Activated naive CD4-positive, alpha-beta T cell treated with anti-CD3 and anti-CD28 coated beads, Interleukin-2, amount 10 ng/mL, durations not matched to agents 7 days and 5 days (primary cell): ENCODE measurements around the gene TSPAN2.
A peak's percentile ranks its signal among the peaks of the same experiment; 100 is the strongest.

Experiments used
- CTCF ChIA-PET: fragments of 350-600 bp; sonication (Branson Sonifier 250); formaldehyde crosslinking; loops from one replicate; lab custom pipeline; 2021; ENCODE audit warnings: antibody characterized with exemption; lab: Charles Lee
- DNase-seq: peaks from one replicate; pipeline ENCODE4 v3.0.0-alpha.2; 2020
- H3K27ac Mint-ChIP-seq: one replicate; pipeline ENCODE4 v1.8.0; 2021; ENCODE audit warnings: mild to moderate bottlenecking, moderate library complexity, mixed read lengths
- H3K27me3 Mint-ChIP-seq: one replicate; pipeline ENCODE4 v1.8.0; 2021; ENCODE audit warnings: mild to moderate bottlenecking, mixed read lengths
- H3K36me3 Mint-ChIP-seq: one replicate; pipeline ENCODE4 v1.8.0; 2021; ENCODE audit warnings: mixed read lengths
- H3K4me1 Mint-ChIP-seq: one replicate; pipeline ENCODE4 v1.8.0; 2021; ENCODE audit warnings: mixed read lengths
- H3K4me3 Mint-ChIP-seq: one replicate; pipeline ENCODE4 v1.8.0; 2021; ENCODE audit warnings: mild to moderate bottlenecking, moderate library complexity, mixed read lengths
- H3K9me3 Mint-ChIP-seq: one replicate; pipeline ENCODE4 v1.8.0; 2021; ENCODE audit warnings: mixed read lengths

The TSPAN2 gene

DNA sequence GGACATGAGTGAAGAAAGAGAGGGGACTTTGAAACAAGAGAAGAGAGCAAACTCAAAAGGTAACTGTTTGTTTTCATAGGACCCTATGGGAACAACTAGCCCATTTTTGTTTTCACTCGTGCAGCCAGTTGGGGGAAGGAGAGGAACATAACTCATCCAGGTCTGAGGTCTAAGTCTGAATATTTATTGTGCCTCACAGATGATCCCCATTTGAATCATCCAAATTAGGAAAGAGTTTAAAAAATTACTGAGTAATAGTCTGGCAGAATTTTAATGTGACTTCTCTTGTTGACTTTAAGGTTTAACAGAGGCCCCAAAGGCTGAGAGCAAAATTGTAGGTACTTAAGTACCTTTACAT lies 10.4 kb upstream of the TSPAN2 start:
- DNase-seq = no peak
- CTCF ChIA-PET = interaction anchor here (0.8 to 2.4 kb wide), 5 partner anchors 13 to 47 kb away, joined by 3 to 10 read pairs (median 4); no protein-coding TSS in a partner anchor
- peak overlapping the region; percentile 94 for H3K27ac Mint-ChIP-seq
- no peaks in the 10 kb centered on the region for H3K36me3 Mint-ChIP-seq
- peak overlapping the region; percentile 72 for H3K4me3 Mint-ChIP-seq
- peaks cover 24% of the 10 kb centered on the region for H3K27me3 Mint-ChIP-seq
- no peaks in the 10 kb centered on the region for H3K9me3 Mint-ChIP-seq
- H3K4me1 Mint-ChIP-seq = peaks cover 35% of the 10 kb centered on the region

DNA sequence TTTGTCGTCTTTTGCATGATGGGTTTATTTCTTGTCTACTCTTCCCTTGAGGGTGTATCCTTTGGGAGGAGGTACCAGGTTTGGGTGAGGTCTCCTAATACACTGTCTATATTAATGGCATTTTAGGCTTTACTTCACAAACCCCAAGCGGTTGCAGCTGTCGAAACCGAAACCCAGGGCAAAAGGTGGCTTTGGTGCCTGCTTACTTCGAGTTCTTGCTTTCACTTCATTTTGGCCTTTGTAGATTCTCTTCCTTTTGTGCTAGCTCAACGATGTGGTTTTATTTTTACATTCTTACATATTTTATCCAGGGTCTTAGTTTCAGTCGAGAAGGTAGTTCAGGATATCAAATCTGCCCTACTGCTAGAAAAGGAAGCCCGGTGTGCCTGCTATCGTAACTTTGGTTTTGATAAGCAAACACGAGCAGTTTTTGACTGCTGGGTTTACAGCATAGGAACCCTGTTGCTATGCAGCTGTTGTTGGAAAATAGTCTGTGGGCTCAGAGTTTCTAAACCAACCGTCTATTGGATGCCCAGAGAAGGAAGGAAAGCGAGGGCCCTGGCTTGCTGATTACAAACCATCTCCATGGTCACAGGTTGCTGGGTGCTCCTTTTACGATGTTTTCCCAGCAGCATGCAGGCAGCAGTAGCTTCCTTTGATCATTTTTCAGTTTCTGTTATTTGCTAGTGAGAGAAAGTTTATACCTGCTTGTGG lies 9.8 kb upstream of the TSPAN2 start:
- CTCF ChIA-PET = interaction anchor here (0.8 to 2.4 kb wide), 5 partner anchors 13 to 46 kb away, joined by 3 to 10 read pairs (median 4); no protein-coding TSS in a partner anchor

DNA sequence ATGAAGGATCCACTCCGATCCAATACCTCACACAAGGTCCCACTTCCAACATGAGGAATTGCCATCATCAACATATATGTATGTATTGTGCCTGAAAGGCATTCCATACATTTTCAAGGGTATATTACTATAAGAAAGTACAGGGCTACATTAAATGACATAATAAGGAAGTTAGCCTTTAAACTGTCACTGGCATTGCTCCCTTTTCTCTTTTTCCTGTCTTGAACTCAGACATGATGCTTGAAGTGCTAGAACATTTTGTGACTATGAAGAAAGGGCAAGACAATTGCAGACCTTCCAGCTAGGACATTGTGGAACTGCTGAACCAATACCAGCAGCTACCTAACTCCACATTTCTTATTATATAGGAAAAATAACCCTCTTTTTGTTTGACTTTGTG lies 2.9 kb upstream of the TSPAN2 start:
- H3K27me3 Mint-ChIP-seq = peaks cover 37% of the 10 kb centered on the region
- CTCF ChIA-PET = interaction anchor here (1.7 kb wide), 1 partner anchor 20 kb away, joined by 3 read pairs; no protein-coding TSS in a partner anchor
- peaks cover 19% of the 10 kb centered on the region for H3K4me1 Mint-ChIP-seq
- DNase-seq = no peak
- peaks cover 7% of the 10 kb centered on the region for H3K9me3 Mint-ChIP-seq
- no peak overlapping the region for H3K27ac Mint-ChIP-seq
- H3K4me3 Mint-ChIP-seq = no peak overlapping the region
- H3K36me3 Mint-ChIP-seq = no peaks in the 10 kb centered on the region

More for the DNA sequence above, 9.8 kb upstream of the TSPAN2 start:
- Mint-ChIP-seq H3K27me3 (peaks cover 24% of the 10 kb centered on the region), H3K9me3 (no peaks in the 10 kb centered on the region), H3K4me1 (peaks cover 35% of the 10 kb centered on the region), H3K27ac (peak overlapping the region; percentile 94), H3K36me3 (no peaks in the 10 kb centered on the region), H3K4me3 (peak overlapping the region; percentile 72)
- DNase-seq = peak; percentile 84

DNA sequence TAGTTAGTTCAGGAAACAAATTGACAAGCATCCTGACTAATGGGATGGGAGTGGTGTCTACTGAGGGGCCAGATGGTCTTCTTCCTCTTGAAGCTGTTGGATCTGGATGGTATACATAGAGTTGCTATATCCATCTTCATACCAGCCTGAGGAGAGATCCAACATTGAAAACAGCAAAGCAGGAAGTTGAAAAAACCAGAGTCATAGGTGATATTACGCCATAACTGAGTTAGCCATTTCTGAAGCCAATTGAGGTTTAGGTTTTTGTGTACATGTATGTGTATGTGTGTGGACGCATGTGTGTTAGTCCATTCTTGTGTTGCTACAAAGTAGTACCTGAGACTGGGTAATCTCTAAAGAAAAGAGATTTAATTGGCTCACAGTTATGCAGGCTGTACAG lies 2.3 kb upstream of the TSPAN2 start:
- peaks cover 19% of the 10 kb centered on the region for H3K4me1 Mint-ChIP-seq
- no peak overlapping the region for H3K27ac Mint-ChIP-seq
- H3K36me3 Mint-ChIP-seq = no peaks in the 10 kb centered on the region
- CTCF ChIA-PET = interaction anchor here (0.7 to 1.7 kb wide), 2 partner anchors 20 to 752 kb away, joined by 3 read pairs; no protein-coding TSS in a partner anchor
- no peak overlapping the region for H3K4me3 Mint-ChIP-seq
- DNase-seq = no peak
- peaks cover 39% of the 10 kb centered on the region for H3K27me3 Mint-ChIP-seq
- H3K9me3 Mint-ChIP-seq = peaks cover 7% of the 10 kb centered on the region

DNA sequence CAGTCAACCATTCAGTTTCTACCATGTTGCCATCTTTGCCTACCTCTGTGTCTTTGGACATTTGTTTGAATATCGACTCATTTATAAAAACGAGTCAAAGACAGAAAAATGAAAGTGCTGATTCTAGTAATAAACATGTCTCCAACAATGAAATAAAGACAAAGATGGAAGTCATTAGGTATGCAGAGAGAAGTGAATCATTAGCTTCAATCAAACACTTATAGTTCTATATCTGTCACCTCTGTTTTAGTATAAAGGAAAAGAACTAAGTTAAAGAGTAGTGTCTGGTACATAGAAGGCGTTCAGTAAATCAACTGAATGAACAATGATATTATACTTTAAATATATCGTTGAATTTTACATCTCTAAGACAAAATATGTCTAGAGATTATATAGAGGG lies 1.7 kb upstream of the TSPAN2 start:
- Mint-ChIP-seq H3K4me3 (no peak overlapping the region), H3K4me1 (peaks cover 19% of the 10 kb centered on the region), H3K9me3 (peaks cover 7% of the 10 kb centered on the region), H3K36me3 (no peaks in the 10 kb centered on the region), H3K27me3 (peaks cover 41% of the 10 kb centered on the region), H3K27ac (no peak overlapping the region)
- CTCF ChIA-PET = interaction anchor here (0.7 to 1.7 kb wide), 2 partner anchors 21 to 751 kb away, joined by 3 read pairs; no protein-coding TSS in a partner anchor
- DNase-seq = no peak

DNA sequence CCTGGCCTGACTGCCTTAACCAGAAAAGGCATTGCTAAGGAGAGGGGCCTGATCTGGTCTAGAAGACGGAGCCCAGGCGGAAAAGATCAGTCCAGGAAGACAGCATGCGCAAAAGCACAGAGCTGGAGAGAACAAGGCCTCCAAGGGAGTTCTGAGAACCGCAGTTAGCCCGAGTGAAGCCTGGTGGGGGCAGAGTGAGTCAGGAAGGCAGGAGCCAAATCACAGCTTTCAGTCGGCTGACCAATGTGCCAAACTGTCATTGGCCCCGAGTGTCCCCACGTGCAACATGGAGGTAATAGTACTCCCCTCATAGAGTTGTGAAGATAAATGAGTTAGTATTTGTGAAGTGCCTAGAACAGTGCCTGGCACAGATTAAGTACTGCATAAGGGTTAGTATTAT lies 1.2 kb upstream of the TSPAN2 start:
- Mint-ChIP-seq H3K27ac (no peak overlapping the region), H3K4me3 (no peak overlapping the region), H3K27me3 (peaks cover 39% of the 10 kb centered on the region), H3K9me3 (peaks cover 7% of the 10 kb centered on the region), H3K4me1 (peaks cover 19% of the 10 kb centered on the region), H3K36me3 (no peaks in the 10 kb centered on the region)
- no peak for DNase-seq
- CTCF ChIA-PET = interaction anchor here (0.7 kb wide), 1 partner anchor 751 kb away, joined by 3 read pairs; no protein-coding TSS in a partner anchor

DNA sequence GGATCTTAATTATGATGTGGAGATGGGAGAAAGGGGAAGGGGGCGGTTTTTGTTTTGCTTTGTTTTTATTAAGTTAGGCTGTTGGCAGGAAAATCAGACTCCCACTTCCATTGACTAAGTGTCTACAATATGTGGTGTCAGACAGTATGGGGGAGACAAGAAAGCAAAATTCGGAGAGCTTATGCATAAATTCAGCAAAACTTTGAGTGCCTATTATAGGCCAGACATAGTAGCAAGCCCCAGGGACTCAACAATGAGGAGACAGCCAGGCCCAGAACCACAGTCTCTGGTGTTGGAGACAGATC lies 835 bp upstream of the TSPAN2 start:
- CTCF ChIA-PET = no interaction called here
- Mint-ChIP-seq H3K27ac (no peak overlapping the region), H3K27me3 (peaks cover 37% of the 10 kb centered on the region), H3K36me3 (no peaks in the 10 kb centered on the region), H3K4me3 (no peak overlapping the region), H3K4me1 (peaks cover 19% of the 10 kb centered on the region), H3K9me3 (peaks cover 7% of the 10 kb centered on the region)
- DNase-seq = no peak

DNA sequence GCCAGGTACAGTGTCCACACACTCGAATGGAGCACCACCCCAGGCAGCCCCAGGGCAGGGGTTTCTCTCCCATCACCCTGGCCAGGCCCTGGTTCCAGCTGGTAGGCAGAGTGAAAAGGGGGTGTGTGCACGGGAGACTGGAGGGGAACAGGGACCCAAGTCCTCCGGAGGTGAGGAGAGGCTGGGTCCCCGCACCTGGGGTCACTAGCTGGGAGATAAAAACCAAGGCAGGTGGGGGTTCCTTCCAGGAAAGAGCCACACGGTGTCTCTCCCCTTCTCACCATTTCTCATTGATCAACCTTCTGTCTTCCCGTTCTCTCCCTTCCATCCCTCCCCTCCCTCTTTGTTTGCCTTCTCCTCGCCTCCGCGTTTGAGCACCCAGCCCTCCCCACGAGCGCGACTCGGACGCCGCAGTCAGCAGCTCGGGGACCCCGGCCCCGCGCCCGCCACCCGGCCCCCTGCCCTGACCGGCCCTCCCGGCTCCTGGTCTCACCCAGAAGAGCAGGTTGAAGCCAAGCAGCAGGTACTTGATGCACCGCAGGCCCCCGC lies 358 bp downstream of the TSPAN2 start:
- no peak overlapping the region for H3K27ac Mint-ChIP-seq
- no peaks in the 10 kb centered on the region for H3K36me3 Mint-ChIP-seq
- peaks cover 19% of the 10 kb centered on the region for H3K4me1 Mint-ChIP-seq
- DNase-seq = no peak
- CTCF ChIA-PET = interaction anchor here (2.1 kb wide), 1 partner anchor 36 kb away, joined by 5 read pairs; no protein-coding TSS in a partner anchor
- peaks cover 42% of the 10 kb centered on the region for H3K27me3 Mint-ChIP-seq
- peak overlapping the region; percentile 65 for H3K4me3 Mint-ChIP-seq
- peaks cover 7% of the 10 kb centered on the region for H3K9me3 Mint-ChIP-seq

DNA sequence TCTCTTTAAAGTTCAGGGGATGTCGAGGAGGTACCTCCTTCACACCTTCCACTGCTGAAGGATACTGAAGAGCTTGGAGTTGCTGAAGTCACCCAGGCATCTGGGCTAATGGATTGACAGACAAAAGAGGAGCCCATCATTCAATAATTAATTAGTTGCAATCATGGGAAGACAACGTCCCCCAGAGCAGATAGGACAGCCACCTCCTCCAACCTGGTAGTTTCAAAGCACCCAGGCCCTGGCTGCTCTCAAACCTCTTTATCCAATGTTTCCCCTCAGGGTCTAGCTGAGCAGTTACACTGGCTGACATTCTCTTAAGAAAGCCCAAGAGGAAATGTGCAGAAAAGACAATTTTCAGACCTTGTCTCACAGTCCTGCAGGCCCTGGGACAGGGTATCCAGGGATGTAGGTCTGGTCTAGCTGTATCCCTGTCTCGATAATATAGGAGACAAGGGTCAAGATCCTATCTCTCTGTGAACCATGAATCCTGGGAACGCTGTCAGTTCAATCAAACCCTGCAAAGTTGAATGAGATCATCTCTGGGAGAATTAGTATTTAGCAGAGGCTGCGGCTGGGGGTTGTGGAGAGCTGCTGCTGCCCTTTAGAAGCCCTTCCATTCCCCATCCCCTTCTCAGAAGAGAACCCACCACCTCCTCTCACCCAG lies 1.1 kb downstream of the TSPAN2 start:
- Mint-ChIP-seq H3K4me3 (peak overlapping the region; percentile 59), H3K9me3 (peaks cover 7% of the 10 kb centered on the region), H3K36me3 (no peaks in the 10 kb centered on the region), H3K27ac (no peak overlapping the region), H3K4me1 (peaks cover 19% of the 10 kb centered on the region), H3K27me3 (peaks cover 42% of the 10 kb centered on the region)
- CTCF ChIA-PET = interaction anchor here (1.0 to 2.1 kb wide), 2 partner anchors 24 to 35 kb away, joined by 5 to 7 read pairs; no protein-coding TSS in a partner anchor
- no peak for DNase-seq

DNA sequence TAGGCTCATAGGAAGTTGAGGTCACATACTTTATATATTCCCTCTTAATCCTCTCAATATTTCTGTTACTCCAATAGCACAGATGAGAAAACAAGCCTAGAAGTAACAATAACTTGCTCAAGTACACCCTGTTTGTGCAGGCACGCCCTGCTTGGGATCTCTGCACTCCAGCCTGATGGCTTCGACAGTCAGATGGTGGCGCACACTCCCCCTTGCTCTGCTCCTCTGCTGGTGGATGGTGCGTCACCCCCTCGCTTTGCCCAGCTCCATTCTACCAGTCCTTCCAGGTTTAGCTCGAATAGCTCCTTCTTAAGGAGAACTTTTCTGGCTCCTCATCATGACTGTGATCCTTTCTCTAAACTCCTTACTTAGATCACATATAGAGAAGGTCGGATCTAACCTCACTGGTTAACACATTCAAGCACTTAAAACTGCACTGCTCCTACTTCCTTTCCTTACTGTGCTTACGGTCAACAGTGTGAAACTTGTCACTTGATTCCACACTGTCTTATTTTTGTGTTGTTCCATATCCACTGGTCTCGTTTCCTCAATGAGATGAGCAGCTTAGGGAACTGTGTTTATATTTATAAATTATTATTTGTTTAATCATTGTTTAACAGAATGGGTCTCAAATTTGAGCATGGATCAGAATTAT lies 3.0 kb downstream of the TSPAN2 start:
- Mint-ChIP-seq H3K27me3 (peaks cover 42% of the 10 kb centered on the region), H3K36me3 (no peaks in the 10 kb centered on the region), H3K27ac (no peak overlapping the region), H3K9me3 (peaks cover 1% of the 10 kb centered on the region), H3K4me3 (no peak overlapping the region), H3K4me1 (peaks cover 13% of the 10 kb centered on the region)
- DNase-seq = no peak
- CTCF ChIA-PET = interaction anchor here (1.1 kb wide), 1 partner anchor 31 kb away, joined by 3 read pairs; no protein-coding TSS in a partner anchor

DNA sequence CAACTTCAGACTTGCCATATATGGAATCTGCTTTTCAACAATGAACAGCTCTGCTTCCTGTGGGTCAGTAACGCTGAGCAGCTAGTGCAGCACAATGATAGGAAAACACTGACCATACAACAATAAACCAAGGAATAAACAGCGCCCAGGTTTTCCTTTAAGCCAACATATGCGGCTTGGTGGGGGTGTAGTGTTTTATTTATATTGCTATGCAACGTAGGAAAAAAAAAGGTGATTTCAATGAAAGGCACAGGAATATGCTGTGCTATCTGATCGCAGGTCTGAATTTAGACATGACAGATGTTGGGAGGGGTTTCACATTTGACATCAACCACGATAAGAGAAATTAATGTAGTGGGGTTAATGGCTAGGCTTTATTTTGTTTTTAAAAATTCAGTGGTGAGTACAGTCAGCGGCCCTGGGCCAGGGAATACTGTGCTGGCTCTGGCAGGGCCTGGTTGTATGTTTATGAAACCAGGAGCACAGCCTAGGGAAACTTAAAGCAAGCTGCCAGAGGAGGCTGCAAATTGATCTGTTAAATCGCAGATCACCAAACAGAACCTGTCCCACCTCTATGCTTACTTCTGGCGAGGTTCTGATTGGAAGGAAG lies 4.3 kb downstream of the TSPAN2 start:
- Mint-ChIP-seq H3K4me1 (peaks cover 11% of the 10 kb centered on the region), H3K36me3 (no peaks in the 10 kb centered on the region), H3K4me3 (no peak overlapping the region), H3K27me3 (peaks cover 40% of the 10 kb centered on the region), H3K27ac (no peak overlapping the region), H3K9me3 (no peaks in the 10 kb centered on the region)
- DNase-seq = no peak
- CTCF ChIA-PET = no interaction called here

DNA sequence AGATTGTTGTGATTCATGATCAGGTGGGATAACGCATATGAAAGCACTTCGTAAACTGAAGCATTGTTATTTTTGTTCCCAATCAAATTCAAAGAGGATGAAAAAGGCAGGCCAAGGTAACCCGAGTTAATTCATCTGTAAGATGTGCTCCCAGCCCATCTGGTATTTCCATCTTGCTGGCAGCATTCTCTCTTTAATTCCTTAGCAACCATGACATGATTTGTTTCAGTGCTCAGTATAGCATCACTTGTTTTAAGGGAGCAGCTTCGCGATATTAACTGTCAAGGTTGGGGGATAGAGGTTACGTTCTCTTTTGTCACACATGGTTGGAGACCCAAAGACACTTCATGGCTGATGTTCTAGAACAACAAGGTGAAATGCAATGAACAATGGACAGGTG lies 6.4 kb downstream of the TSPAN2 start:
- Mint-ChIP-seq H3K4me1 (no peaks in the 10 kb centered on the region), H3K9me3 (no peaks in the 10 kb centered on the region), H3K36me3 (no peaks in the 10 kb centered on the region), H3K4me3 (no peak overlapping the region), H3K27ac (no peak overlapping the region), H3K27me3 (peaks cover 27% of the 10 kb centered on the region)
- no peak for DNase-seq
- CTCF ChIA-PET = interaction anchor here (1.7 kb wide), 1 partner anchor 30 kb away, joined by 4 read pairs; no protein-coding TSS in a partner anchor

DNA sequence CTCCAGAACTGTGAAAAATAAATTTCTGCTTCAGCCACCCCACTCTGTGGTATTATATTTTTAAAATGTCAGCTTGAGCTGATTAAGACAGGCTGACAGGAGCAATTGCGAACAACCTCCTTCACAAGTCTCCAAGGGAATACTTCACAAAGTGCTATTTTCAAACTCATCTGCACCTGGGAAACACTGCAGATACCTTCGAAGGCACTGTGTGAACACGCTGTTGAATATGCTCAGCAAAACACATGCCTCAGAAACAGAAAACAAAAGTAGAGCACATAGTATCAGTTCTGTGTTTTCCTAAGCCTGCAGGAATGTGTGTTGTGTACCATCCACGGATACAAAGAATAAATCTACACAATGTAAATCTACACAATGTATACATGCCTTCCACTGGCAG lies 10.6 kb downstream of the TSPAN2 start:
- Mint-ChIP-seq H3K4me3 (no peak overlapping the region), H3K4me1 (no peaks in the 10 kb centered on the region), H3K27ac (no peak overlapping the region), H3K9me3 (no peaks in the 10 kb centered on the region), H3K27me3 (peaks cover 44% of the 10 kb centered on the region), H3K36me3 (no peaks in the 10 kb centered on the region)
- CTCF ChIA-PET = no interaction called here
- no peak for DNase-seq

DNA sequence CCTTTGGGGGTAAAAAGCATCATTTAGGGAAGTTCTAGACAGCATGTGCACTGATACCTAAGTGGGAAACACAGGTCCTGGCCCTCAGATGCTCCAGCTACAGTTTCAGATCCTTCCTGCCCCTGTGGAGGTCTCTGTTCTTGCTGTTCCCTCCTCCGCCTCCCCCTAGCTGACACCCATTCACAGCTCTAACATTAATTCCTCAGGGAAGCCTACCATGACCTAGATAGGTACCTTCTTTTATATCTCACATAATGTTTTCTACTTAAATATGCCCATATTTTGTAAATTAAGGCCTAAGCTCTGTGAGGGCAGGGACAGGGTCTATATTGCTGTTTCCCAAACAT lies 11.3 kb downstream of the TSPAN2 start:
- Mint-ChIP-seq H3K27me3 (peaks cover 52% of the 10 kb centered on the region), H3K36me3 (no peaks in the 10 kb centered on the region), H3K4me1 (no peaks in the 10 kb centered on the region), H3K9me3 (no peaks in the 10 kb centered on the region), H3K4me3 (no peak overlapping the region), H3K27ac (no peak overlapping the region)
- CTCF ChIA-PET = no interaction called here
- DNase-seq = no peak
